ENCODE results near the gene TMSB4X.
"Not testable (repeated sequence)": the region's sequence is repeated elsewhere in the genome, so short reads cannot be mapped to it uniquely, and the experiment has no call there.

TMSB4X gene

DNA sequence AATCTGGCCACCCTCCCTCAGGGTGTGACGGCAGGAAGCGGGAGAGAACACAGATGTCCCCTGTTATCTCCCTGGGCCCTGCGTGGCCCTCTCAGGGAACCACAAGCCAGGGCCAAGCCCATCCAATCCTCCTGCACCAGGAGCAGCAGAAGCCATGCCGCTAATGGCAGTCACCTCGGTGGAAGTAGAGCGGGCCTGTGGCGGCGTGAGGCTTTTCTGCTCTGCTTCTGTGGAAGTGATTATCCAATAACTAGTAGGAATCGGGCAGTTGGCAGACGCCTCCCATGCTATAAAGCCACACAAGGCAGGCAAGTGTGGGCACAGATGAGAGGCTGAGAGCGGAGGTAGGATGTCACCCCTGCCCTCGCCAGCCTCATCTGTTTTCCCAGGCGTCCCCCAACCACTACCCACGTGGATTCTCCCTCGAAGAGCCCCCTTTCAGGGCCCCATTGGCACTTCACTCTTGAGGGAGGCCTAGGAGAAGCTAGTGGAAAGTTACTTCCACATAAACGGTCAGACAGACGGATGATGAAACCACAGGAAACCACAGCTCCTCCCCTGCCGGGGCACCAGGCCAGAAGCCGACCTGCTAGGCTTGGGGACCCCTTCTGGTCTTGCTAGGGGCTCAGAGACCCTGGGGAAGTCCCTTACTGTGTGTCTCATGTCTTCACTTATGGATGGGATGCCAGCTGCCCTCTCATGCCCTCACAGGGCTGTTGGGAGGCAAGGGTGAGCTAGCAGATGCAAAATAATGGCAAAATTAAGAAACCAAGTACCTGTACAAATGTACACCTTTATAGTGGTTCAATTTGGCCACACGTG, 18.8 kb upstream of the TMSB4X start:
- peak; percentile 71 for DNase-seq (ENCODE audit: low spot score)

DNA sequence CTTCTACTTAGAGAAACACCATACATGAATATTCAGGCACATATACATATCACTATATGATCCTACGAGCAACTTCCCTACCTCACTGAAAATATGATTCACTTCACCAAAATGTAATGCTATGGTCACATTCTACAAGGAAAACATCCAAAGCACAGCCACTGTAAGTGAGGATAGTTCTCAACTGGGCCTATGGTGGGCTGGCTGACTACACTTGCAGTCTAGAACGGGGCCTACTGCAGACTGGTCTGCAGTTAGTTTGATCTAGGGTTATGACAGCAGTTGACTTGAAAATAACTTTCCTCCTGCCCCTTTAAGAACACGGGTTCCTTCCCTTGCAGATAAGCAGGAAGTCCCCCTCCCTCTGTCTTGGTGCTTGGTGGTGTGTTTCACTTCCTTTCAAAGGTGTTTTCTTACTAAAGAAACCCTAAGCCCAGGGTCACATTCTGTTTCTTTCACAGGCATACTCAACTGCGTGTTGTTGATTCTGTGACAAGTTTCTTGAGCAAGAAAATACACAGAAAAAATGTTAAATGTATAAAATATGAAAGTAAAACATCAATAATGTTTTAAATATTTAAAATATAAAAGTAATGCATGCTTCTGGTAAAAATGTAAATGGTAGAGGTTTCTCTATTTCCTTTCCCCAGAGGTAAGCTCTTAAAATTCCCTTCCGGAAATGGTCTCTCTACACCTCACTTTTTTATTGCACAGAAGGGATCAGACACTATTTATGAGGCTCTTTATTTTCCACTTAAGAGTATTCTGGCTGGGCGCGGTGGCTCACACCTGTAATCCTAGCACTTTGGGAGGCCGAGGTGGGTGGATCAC, 18.0 kb upstream of the TMSB4X start:
- peak; percentile 10 for DNase-seq (ENCODE audit: low spot score)

DNA sequence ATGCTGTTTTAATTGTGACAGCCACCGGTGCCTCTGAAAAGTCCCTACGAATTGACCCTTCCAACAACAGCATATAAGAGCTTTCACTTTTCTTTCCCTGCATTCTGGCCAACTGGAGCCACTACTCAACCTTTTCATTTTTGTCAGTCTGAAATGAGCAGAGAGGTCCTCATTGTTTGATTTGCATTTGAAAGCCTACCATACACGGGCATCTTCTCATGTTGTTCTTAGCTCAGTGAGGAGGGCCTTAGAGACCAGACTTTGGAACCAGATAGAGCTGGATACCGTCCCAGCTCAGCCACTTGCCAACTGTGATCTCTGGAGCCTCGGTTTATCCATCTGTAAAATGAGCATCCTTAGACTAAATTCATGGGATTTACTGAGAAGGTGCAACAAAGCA, 16.9 kb upstream of the TMSB4X start:
- no peak for DNase-seq (ENCODE audit: low spot score)

DNA sequence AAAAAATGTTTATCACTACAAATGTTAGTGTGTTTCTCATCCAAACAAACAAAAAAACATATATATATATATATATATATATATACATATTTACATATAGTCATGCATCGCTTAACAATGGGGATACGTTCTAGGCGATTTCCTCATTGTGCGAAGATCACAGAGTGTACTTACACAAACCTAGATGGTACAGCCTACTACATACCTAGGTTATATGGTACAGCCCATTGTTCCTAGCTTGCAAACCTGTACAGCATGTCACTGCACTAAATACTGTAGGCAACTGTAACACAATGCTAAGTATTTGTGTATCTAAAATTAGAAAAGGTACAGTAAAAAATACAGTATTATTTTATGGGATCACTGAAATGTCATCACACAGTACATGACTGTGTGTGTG, 16.4 kb upstream of the TMSB4X start:
- no peak for DNase-seq (ENCODE audit: low spot score)

DNA sequence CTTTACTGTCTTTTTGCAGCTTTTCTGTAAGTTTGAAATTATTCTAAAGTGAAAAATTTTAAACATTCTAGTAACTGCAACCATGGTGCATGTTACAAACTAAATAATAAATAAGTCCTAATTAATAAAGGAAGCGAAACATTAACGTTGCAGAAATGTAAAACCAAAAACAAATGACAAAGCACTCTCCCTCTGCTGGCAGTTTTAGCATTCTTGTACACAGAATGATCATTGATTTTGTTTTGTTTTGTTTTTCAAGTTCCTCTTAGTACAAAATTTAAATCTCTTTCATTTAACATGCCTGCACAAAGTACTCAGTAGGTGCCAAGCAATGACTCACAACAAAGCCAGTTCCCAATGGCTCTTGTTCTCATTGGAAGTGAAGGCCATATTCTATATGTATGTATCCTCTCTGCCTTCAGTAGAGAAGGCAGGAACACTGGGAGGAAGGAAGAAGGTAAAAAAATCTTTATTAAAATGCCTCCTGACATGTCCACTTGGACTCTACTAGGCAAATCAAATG, 13.7 kb upstream of the TMSB4X start:
- no peak for DNase-seq (ENCODE audit: low spot score)

DNA sequence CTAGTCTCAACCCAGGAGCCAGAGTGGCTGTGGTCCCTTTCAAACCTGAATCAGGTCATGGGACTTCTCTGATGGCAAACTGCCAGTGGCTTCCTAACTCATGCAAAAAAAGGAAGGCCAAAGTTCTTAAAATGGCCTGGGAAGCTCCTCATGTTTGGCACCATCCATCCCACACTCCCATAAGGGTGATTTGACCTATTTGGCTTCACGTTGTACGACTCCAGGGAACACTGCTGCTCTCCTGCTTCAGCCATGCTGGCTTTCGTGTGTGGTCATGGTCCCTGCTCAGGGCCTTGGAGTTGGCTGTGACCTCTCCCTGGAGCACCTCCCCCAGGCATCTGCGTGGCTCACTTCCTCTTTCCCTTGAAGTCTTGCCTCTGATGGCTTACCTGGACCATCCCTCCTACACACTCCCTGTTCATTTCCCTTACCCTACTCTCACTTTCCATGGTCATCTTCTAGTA, 12.8 kb upstream of the TMSB4X start:
- no peak for DNase-seq (ENCODE audit: low spot score)

DNA sequence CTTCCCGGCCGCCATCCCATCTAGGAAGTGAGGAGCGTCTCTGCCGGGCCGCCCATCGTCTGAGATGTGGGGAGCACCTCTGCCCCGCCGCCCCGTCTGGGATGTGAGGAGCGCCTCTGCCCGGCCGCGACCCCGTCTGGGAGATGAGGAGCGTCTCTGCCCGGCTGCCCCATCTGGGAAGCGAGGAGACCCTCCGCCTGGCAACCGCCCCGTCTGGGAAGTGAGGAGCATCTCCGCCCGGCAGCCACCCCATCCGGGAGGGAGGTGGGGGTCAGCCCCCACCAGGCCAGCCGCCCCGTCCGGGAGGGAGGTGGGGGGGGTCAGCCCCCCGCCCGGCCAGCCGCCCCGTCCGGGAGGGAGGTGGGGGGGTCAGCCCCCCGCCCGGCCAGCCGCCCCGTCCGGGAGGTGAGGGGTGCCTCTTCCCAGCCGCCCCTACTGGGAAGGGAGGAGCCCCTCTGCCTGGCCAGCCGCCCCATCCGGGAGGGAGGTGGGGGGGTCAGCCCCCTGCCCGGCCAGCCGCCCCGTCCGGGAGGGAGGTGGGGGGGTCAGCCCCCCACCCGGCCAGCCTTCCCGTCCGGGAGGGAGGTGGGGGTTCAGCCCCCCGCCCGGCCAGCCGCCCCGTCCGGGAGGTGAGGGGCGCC, 11.6 kb upstream of the TMSB4X start:
- DNase-seq (ENCODE audit: low spot score): not testable (repeated sequence)

DNA sequence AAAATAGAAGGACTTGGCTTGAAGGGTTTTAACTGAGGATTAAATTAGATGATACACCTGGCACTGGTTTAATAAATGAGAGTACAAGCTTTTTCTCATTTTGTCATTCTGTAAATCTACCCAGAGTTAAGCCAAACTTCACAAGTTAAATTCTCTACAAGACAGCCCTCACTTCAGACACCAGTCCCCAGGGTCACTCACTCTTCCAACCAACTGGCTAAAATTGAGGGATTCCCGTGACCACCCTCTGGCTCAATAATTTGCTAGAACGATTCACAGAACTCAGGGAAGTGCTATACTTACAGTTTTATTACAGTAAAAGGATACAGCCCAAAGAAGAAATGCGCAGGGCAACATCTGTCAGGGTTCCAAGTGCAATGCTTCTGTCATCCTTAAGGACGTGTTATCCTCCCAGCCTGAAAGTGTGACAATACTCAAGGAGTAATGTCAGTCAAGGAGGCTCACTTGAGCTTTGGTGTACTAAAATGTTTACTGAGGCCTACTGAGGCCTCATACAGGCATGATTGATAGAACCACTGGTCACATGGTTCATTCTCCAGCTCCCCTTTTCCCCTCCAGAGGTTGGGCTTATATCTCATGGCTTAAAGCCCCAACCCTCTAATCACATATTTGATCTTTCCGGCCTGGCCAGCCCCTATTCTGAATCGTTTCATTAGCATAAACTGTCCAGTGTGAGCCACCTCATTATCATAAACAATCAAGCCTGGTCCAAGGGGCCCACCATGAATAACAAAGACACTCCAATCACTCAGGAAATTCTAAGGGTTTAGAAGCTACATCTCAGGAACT, 9.6 kb upstream of the TMSB4X start:
- DNase-seq (ENCODE audit: low spot score): no peak

DNA sequence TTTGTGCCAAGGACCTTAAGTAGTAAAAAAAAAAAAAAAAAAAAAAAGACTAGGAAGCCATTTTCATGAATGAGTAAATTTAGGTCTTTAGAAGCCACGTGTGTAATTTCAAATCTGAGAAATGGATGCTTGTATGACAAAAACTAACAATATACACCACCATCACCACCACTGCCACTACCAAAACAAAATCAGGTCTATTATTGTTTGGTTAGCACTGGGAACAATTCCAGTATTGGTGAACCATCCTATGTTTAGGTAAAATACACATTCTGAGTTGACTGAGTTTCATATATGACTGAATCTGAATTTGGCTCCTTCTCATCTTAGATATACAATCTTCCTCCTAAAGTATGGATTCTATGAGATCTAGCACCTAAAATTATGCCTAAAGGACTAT, 8.8 kb upstream of the TMSB4X start:
- no peak for DNase-seq (ENCODE audit: low spot score)

DNA sequence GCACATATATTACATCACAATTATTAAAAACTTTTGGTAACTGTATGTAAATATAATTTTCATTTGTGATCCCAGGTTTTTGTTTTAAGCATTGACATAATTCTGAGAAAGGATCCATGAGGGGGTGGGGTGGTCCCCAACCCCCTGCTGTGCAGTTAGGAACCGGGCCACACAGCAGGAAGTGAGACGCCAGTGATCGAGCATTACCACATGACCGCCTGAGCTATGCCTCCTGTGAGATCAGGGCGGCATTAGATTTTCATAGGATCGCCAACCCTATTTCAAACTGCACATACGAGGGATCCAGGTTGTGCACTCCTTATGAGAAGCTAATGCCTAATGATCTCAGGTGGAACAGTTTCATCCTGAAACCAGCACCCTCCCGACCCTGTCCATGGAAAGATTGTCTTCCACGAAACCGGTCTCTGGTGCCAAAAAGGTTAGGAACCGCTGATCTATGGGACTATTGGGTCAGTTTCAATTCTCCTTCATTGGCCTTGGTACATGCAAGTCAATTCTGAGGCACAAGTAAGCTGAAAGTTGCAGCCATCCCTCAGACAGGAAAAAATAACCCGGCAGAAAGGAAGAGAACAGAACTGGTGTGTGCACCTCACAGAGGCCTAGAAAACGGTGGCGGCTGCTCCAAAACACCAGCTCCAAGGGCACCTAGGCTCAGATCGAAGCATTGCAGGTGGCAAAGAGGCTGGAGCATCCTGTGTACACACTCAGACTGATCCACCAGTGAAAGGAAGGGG, 7.0 kb upstream of the TMSB4X start:
- no peak for DNase-seq (ENCODE audit: low spot score)

DNA sequence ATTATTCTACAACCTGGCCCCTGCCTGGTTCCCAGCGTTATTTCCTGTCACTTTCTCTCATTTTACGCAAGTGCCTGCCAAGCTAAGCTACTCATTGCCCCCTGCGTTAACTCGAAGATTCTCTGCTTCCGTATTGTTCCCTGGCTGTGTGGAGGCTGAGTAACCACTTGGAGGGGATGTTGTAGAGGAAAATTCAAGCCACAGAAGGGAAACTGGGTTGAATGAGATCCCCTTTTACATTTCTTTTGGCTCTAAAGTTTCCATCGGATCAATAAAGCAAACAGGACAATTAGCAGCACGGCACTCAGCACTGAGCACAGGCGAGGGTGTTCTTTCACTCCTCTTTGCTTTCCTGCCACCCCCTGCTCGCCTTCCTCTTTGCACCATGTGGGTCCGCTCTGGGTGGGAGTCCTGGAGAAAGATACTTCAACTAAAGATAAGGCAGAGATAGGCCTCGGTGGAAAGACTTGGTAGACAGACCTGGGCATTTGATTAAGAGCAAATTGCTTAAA, 4.2 kb upstream of the TMSB4X start:
- peak; percentile 61 for DNase-seq (ENCODE audit: low spot score)

DNA sequence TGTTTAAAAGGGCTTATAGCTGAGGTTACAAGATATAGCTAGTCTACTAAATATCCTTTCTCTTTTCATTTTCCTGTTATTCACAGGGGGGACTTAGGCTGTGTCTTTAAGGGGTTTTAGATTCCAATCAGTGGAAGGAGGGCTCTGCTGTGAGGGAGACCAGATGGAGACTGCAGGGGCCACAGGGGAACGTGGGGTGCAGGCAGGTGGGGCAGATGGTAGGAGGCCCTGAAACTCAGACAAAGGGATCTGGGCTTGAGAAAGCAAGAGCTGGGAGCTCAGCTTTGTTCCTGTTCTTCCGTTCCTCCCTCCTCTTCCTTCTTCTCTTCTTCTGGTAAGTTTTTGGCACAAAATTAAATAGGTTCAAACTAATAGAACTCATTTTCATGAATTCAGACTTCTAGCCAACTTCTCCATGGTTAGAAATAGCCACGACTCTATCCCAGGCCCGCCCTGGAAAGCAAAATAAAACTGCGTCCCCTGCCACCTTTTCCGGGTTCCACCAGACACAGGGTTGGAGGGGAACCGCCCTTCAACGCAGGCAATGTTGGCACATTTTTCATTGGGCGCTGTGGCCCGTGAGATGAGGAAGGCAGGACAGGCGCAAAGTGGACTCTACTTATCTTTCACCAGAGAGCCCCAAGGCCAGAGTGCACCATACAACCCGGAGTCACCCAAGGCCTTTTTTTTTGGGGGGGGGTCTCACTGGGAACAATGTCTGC, 3.5 kb upstream of the TMSB4X start:
- DNase-seq (ENCODE audit: low spot score): no peak

DNA sequence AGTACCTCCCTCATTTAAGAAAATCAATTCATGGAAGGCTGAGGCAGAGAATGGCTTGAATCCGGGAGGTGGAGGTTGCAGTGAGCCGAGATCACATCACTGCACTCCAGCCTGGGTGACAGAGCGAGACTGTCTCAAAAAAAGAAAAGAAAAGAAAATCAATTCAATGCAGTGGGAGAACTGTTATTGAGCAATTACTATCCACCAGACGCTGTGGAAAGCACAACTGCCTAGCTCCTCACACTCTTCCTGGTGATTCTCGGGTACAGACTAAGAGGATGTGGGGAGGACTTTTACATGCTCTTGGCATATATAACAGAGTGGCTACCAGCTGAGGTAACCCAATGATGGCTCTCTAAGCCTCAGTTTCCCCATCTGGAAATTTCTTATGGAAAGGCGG, 2.7 kb upstream of the TMSB4X start:
- DNase-seq (ENCODE audit: low spot score): no peak

DNA sequence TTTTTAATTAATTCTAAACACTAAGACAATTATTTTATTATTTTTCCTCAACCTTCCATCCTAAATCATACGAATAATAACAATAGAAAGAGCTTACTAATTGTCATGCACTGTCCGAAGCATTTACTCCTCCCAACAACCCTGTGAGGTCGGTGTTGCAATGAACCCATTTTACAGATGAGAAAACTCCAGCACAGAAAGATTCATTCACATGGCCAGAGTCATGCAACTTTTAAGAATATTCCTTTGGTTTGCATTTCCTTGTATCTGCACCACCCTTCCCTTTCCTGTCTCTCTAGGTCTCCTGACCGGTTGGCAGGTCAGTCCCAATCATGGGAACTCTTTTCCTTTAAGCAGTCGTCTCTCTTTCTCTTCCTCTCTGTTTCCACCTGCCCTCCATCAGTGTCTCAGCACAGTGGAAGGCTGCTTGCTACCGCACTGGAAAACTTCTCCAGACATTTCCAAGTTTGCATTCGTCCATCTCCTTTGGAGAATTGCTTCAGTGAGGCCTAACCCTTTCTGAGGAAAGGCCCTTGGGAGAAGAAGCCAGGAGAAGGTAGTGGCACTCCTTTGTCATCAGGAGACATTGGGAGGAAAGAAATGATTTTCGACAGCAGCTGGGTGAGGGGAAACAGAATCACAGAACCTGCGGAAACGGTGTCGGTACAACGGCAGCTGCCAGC, 1.9 kb upstream of the TMSB4X start:
- no peak for DNase-seq (ENCODE audit: low spot score)

DNA sequence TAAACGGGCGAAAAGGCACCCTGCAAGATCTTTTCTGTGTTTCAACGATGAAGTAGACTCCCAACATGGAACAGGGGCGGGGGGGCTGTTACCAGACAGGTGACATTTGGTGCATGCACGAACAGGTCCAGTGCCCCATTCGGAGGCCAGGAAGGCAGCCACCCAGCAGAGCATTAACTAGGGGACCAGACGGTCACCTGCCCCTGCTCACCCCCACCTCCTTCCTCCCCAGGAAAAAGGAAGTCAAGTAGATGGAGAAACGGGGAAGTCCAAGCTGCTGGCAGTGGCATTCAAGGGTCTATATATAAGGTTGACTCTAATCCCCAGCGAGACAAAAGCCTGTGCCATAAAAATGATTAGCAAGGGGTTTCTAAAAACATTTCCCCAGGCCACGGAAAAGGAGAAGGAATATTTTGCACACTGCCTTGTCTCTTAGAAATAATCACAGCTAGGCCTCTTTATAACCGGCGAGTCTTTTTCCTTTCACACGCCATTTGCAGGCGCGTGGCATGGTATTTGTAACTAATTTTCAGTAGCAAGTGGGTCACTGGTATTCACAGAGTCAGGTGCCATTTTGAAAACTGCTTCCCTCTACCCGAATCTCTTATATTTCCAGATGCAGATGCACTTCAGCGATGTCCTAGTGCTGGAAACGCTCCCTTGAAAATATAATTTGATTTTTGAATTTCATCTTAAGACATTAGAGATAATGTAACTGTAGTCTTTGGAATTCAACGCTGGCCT, 1.2 kb upstream of the TMSB4X start:
- DNase-seq (ENCODE audit: low spot score): no peak

DNA sequence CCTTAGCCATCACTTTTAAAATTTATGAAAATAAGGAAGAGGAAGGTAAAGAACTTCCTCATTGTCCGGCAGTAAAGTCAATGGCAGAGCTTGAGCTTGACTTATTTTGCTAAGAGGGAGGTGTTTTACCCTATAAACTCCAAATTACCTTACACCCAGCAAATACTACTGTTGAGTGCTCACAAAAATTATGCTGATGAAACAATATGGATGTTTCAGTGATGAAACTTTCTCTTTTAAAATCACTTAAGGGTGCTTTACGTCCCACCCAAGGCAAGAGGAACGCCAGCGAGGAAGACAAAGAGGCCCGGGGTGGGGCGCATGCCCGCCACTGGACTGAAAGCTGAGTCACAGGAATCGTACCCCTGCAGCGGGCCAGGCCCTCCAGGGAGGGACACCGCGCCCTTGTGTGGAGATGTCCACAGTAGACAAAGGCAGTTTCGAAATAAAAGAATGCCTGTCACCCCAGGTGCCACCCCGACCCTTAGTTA, 560 bp upstream of the TMSB4X start:
- DNase-seq (ENCODE audit: low spot score): peak; percentile 68

DNA sequence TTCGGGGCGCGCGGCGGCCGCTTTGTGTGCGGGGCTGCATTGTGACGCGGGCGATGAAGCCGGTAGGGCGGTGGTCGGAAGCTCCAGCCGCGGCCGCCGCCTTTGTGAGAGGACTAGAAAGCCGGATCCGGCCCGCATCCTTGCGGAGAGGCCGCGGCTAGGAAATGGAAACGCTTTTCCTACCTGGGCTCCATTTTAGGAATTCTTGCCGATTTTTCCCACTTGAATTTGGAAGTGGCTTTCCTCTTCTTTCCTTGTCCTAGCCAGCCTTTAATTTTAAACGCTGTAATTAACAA, 708 bp downstream of the TMSB4X start:
- no peak for DNase-seq (ENCODE audit: low spot score)

DNA sequence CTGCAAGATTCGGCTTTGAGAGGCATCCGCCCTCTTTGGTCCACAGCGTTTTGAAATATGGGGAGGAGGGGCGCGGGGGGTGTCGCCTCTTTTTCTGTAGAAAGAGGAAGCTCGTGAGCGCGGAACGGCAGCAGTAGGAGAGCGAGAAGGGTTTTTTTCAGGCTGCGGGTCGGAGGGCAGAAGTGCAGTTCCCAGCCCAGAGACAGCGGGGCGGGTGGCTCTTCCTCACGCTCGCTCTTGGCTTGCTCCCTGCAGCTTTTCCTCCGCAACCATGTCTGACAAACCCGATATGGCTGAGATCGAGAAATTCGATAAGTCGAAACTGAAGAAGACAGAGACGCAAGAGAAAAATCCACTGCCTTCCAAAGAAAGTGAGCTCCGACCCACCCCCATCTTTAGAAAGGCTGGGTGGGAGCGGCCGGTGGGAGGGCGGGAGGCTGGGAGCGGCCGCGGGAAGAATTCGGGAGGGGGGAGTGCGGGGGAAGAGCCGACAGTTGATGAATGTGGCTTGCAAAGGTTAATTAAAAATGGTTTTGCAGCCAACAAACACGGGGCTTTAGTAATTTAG, 1.2 kb downstream of the TMSB4X start:
- no peak for DNase-seq (ENCODE audit: low spot score)

Data from AG08395 (cell line).